G401 (cell line): ENCODE data around the gene GCNA. TPM values are rescaled to one million over a fixed set of nuclear protein-coding genes. Genes with fewer than 3 reads are reported as not detected.
A peak's percentile ranks its signal among the peaks of the same experiment; 100 is the strongest.
"Not testable (repeated sequence)": the region's sequence is repeated elsewhere in the genome, so short reads cannot be mapped to it uniquely, and the experiment has no call there.

Experiments
- DNase-seq: peaks from one replicate; pipeline ENCODE4 v3.0.0-alpha.2; 2015; ENCODE audit warnings: low spot score
- in situ Hi-C: cut with HindIII; loops from 2 replicates; pipeline ENCODE4 v1.10.0; 2016; ENCODE audit warnings: low sequenced_read_pairs, mixed read lengths
- total RNA-seq: library from RNA; depleted of rRNA; stranded (reverse); fragments of >200 nt; shearing (Covaris generic); gene quantifications from 2 replicates; pipeline ENCODE4 v1.2.3, GENCODE V29; 2014

GCNA gene
- total RNA-seq, 1 experiment from 2014 or later, result 1.0 TPM

GRCh38 chrX:71609095-71609750, 31.0 kb downstream of the GCNA start:
- in situ Hi-C loops, result no loop called here
- no peak for DNase-seq

GRCh38 chrX:71611736-71612135, 33.5 kb downstream of the GCNA start:
- DNase-seq, in situ Hi-C loops: not testable (repeated sequence)

- in situ Hi-C loops, result no loop called here
- no peak for DNase-seq
These were observed 34.0 kb downstream of the GCNA start for GRCh38 chrX:71612256-71612655.

- DNase-seq, result no peak
- in situ Hi-C loops, result no loop called here
These were observed 36.8 kb downstream of the GCNA start for GRCh38 chrX:71615056-71615455.

- in situ Hi-C loops, result no loop called here
- no peak for DNase-seq
These were observed 37.7 kb downstream of the GCNA start for GRCh38 chrX:71615954-71616353.

- in situ Hi-C loops, result no loop called here
- DNase-seq, result no peak
These were observed 38.7 kb downstream of the GCNA start for GRCh38 chrX:71616672-71617529.

- no peak for DNase-seq
- in situ Hi-C loops, result no loop called here
These were observed 39.5 kb downstream of the GCNA start for GRCh38 chrX:71617742-71618141.

GRCh38 chrX:71618303-71618721, 40.1 kb downstream of the GCNA start, which contains the start of gene CXCR3:
Gene CXCR3, minus strand, starts transcription at chrX:71618511. Its CDS starts 62 bp downstream, at chrX:71618449.
- in situ Hi-C loops, result no loop called here
- no peak for DNase-seq

GRCh38 chrX:71618787-71619186, 40.5 kb downstream of the GCNA start:
- in situ Hi-C loops, result no loop called here
- DNase-seq, result no peak

- DNase-seq, result no peak
- in situ Hi-C loops, result no loop called here
These were observed 41.0 kb downstream of the GCNA start for GRCh38 chrX:71619193-71619592.

GRCh38 chrX:71619986-71620385, 41.7 kb downstream of the GCNA start:
- no peak for DNase-seq
- in situ Hi-C loops, result no loop called here

- in situ Hi-C loops, result no loop called here
- DNase-seq, result no peak
These were observed 43.4 kb downstream of the GCNA start for GRCh38 chrX:71621603-71622002.

- in situ Hi-C loops, result no loop called here
- DNase-seq, result no peak
These were observed 43.9 kb downstream of the GCNA start for GRCh38 chrX:71622032-71622575.

GRCh38 chrX:71622576-71623450, 44.6 kb downstream of the GCNA start:
- in situ Hi-C loops, result no loop called here
- DNase-seq, result peak; percentile 87

GRCh38 chrX:71623714-71624113, 45.5 kb downstream of the GCNA start:
- no peak for DNase-seq
- in situ Hi-C loops, result no loop called here

- no peak for DNase-seq
- in situ Hi-C loops, result no loop called here
These were observed 47.2 kb downstream of the GCNA start for GRCh38 chrX:71625471-71625870.

GRCh38 chrX:71626576-71626975, 48.3 kb downstream of the GCNA start:
- DNase-seq, result no peak
- in situ Hi-C loops, result no loop called here

- DNase-seq, result no peak
- in situ Hi-C loops, result no loop called here
These were observed 49.6 kb downstream of the GCNA start for GRCh38 chrX:71627588-71628404.

GRCh38 chrX:71629467-71629866, 51.2 kb downstream of the GCNA start:
- in situ Hi-C loops, result no loop called here
- no peak for DNase-seq
